GM19239 (cell line): ENCODE data around the gene HCFC1R1.

Source experiments
- DNase-seq: peaks from one replicate; pipeline ENCODE4 v3.0.0; 2011; ENCODE audit warnings: low spot score; ENCODE audit not compliant: insufficient read length
- FAIRE-seq: peaks from 2 replicates; lab custom pipeline; 2011; peaks lifted over from hg19 to GRCh38; lab: Jason Lieb, UNC

The HCFC1R1 gene

GRCh38 chr16:2981899-2982250 is 41.9 kb downstream of the HCFC1R1 start:
- FAIRE-seq, result no peak
- DNase-seq, result no peak

- FAIRE-seq, result no peak
- DNase-seq, result no peak
Measured at GRCh38 chr16:2981177-2981898, 42.4 kb downstream of the HCFC1R1 start.

GRCh38 chr16:2980227-2981176 is 43.2 kb downstream of the HCFC1R1 start, which contains the start of gene PKMYT1:
Gene PKMYT1 (minus strand): TSS chr16:2980446. CDS start chr16:2979657, 789 bp downstream.
- FAIRE-seq, result peak; percentile 76
- DNase-seq, result peak; percentile 100

- DNase-seq (no peak), FAIRE-seq (peak; percentile 35)
Measured at GRCh38 chr16:2979669-2980226, 44.0 kb downstream of the HCFC1R1 start.

GRCh38 chr16:2977440-2977839 is 46.3 kb downstream of the HCFC1R1 start:
- DNase-seq (no peak), FAIRE-seq (no peak)

- no peak for FAIRE-seq
- DNase-seq, result no peak
Measured at GRCh38 chr16:2976673-2977072, 47.1 kb downstream of the HCFC1R1 start.

GRCh38 chr16:2976201-2976600 is 47.5 kb downstream of the HCFC1R1 start:
- FAIRE-seq (no peak), DNase-seq (no peak)

- DNase-seq, result no peak
- FAIRE-seq, result no peak
Measured at GRCh38 chr16:2975161-2975795, 48.5 kb downstream of the HCFC1R1 start.

- no peak for DNase-seq
- no peak for FAIRE-seq
Measured at GRCh38 chr16:2974319-2975056, 49.3 kb downstream of the HCFC1R1 start.

GRCh38 chr16:2973605-2974318 is 50.0 kb downstream of the HCFC1R1 start:
- DNase-seq (no peak), FAIRE-seq (no peak)

- FAIRE-seq, result no peak
- no peak for DNase-seq
Measured at GRCh38 chr16:2973093-2973492, 50.6 kb downstream of the HCFC1R1 start.
